Measurements from ENCODE around the gene PLB1. TPM values are rescaled to one million over a fixed set of nuclear protein-coding genes. Genes with fewer than 3 reads are reported as not detected.

PLB1 gene
- total and polyA plus RNA-seq, 9 of the 15 experiments (the other 6 are each of a cell fraction or from before 2014, with no cell fraction given) = 0.01 to 0.09 (median 0.07) TPM; not detected in 2

- TF ChIP-seq, protein P1, sequence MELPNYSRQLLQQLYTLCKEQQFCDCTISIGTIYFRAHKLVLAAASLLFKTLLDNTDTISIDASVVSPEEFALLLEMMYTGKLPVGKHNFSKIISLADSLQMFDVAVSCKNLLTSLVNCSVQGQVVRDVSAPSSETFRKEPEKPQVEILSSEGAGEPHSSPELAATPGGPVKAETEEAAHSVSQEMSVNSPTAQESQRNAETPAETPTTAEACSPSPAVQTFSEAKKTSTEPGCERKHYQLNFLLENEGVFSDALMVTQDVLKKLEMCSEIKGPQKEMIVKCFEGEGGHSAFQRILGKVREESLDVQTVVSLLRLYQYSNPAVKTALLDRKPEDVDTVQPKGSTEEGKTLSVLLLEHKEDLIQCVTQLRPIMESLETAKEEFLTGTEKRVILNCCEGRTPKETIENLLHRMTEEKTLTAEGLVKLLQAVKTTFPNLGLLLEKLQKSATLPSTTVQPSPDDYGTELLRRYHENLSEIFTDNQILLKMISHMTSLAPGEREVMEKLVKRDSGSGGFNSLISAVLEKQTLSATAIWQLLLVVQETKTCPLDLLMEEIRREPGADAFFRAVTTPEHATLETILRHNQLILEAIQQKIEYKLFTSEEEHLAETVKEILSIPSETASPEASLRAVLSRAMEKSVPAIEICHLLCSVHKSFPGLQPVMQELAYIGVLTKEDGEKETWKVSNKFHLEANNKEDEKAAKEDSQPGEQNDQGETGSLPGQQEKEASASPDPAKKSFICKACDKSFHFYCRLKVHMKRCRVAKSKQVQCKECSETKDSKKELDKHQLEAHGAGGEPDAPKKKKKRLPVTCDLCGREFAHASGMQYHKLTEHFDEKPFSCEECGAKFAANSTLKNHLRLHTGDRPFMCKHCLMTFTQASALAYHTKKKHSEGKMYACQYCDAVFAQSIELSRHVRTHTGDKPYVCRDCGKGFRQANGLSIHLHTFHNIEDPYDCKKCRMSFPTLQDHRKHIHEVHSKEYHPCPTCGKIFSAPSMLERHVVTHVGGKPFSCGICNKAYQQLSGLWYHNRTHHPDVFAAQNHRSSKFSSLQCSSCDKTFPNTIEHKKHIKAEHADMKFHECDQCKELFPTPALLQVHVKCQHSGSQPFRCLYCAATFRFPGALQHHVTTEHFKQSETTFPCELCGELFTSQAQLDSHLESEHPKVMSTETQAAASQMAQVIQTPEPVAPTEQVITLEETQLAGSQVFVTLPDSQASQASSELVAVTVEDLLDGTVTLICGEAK (IDR thresholded peaks at IDR 0.05) = no peak; the same call in 1 of the 2 replicates
- TF ChIP-seq, protein P1 (CRISPR knock-in tag; IDR thresholded peaks at IDR 0.05) = no peak
- TF ChIP-seq SP1 (CRISPR knock-in tag; IDR thresholded peaks at IDR 0.05) (0 out of 2 replicates have a peak, but pooled peaks have one; percentile 17), BHLHE40 (IDR thresholded peaks at IDR 0.05; ENCODE audit: low read length) (peak; percentile 81), FOSL1 (tag; conservative IDR thresholded peaks at IDR 0.05) (peak; percentile 100), TEAD4 (IDR thresholded peaks at IDR 0.05; ENCODE audit: low read length) (0 out of 2 replicates have a peak, but pooled peaks have one; percentile 26), TEAD4 (CRISPR knock-in tag; IDR thresholded peaks at IDR 0.05; ENCODE audit: borderline replicate concordance) (no peak), CHD4 (IDR thresholded peaks at IDR 0.05; ENCODE audit: insufficient read depth, insufficient replicate concordance, low read depth, low read length, poor library complexity, severe bottlenecking) (no peak), SMARCC2 (IDR thresholded peaks at IDR 0.05; ENCODE audit: low read depth) (peak; percentile 91), TAF9B (IDR thresholded peaks at IDR 0.05; ENCODE audit: partially characterized antibody) (peak; percentile 95), ZNF699 (CRISPR knock-in tag; IDR thresholded peaks at IDR 0.05; ENCODE audit: insufficient replicate concordance) (no peak), MCM7 (IDR thresholded peaks at IDR 0.05) (no peak), MEIS2 (IDR thresholded peaks at IDR 0.05; ENCODE audit: partially characterized antibody) (peak; percentile 56)
Observed at GRCh38 chr2:28583899-28584553, 88.2 kb downstream of the PLB1 start (continued).

All from K562 (cell line).